Right renal pelvis (tissue), 4 donors: Measurements from ENCODE around the gene TXNDC2. TPM values are rescaled to one million over a fixed set of nuclear protein-coding genes. Genes with fewer than 3 reads are reported as not detected.

ENCODE experiments used
- DNase-seq, 4 donors: peaks; one replicate each; pipeline ENCODE4 v3.0.0-alpha.2; 2013; ENCODE audit warnings: low read depth in 4 of 4, low spot score in 3 of 4, missing footprints in 1 of 4
- polyA plus RNA-seq, 4 donors: library from polyadenylated mRNA; unstranded; fragments of 120-200 nt; gene quantifications; one replicate each; pipeline ENCODE4 v1.2.1, GENCODE V29; 2013; ENCODE audit not compliant: insufficient read length in 4 of 4

Gene TXNDC2
- polyA plus RNA-seq, 4 donors, result 0.05 to 0.14 (median 0.10) TPM; not detected in 1

DNA sequence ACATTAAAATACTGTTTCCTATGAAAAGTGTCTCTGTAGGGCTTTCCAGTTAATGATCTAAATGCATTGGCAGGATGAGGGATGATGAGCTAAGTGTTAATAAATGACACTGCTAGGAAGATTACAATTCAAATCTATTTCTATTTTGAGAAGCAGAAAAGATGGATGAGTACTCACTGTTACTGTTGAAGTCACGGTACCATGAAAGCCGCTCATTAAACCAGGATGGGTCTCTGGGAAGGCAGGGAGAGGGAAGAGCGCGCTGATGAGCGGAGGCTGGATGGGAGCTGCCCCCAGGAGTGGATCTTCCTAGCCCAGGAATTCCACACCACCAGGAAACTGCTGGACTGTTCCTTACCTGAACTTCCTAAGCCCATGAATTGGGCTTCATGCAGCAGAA, 27.1 kb upstream of the TXNDC2 start:
- DNase-seq, result no peak

DNA sequence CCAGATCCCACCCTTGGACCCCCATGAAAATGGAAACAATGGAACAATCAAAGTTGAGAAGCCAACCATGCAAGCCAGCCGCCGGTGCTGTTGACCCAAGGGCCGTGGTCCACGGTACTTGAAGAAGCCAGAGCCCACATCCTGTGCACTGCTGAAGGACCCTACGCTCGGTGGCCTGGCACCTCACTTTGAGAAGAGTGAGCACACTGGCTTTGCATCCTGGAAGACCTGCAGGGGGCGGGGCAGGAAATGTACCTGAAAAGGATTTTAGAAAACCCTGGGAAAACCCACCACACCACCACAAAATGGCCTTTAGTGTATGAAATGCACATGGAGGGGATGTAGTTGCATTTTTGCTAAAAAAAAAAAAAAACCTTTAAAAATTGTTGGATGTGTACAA, 26.5 kb upstream of the TXNDC2 start:
- no peak for DNase-seq

- DNase-seq, result no peak
Observed at GRCh38 chr18:9860682-9861081, 25.1 kb upstream of the TXNDC2 start.

- no peak for DNase-seq
Observed at GRCh38 chr18:9861157-9861556, 24.6 kb upstream of the TXNDC2 start.

- DNase-seq, result no peak
Observed at GRCh38 chr18:9861933-9862332, 23.8 kb upstream of the TXNDC2 start.

- DNase-seq, result no peak
Observed at GRCh38 chr18:9862686-9863085, 23.1 kb upstream of the TXNDC2 start.

DNA sequence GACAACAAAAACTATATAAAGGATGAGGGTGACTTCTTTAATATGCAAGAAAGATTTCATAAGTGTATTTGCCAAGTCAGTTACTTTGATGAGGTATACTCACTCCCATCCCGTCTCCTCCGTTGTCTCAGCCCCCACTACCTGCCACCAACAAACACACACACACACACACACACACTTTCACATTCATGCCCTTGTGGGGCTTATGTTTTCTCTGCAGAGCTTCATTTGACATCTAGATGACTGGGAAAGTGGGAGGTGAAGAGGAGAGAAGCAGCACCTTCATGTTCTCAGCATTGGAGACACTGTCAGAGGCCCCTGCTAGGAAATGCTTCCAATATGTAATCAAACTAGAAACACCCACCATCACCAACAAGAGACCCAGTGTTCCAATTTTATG, 22.5 kb upstream of the TXNDC2 start:
- DNase-seq, result no peak

DNA sequence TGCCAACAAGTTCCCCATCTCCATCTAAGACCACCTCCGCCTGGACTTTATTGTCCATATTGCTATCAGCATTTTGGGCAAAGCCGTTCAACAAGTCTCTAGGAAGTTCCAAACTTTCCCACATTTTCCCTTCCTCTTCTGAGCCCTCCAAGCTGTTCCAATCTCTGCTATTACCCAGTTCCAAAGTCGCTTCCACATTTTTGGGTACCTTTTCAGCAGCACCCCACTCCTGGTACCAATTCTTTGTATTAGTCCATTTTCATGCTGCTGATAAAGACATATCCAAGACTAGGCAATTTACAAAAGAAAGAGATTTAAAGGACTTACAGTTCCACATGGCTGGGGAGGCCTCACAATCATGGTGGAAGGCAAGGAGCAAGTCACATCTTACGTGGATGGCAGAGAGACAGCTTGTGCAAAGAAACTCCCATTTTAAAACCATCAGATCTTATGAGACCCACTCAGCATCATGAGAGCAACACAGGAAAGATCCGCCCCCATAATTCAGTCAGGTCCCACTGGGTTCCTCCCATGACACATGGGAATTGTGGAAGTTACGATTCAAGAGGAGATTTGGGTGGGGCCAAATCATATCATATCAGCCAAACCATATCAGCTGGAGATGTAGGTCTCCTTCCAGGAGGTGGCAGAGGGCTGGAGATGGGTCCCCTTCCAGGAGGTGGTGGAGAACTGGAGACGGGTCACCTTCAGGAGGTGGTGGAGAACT, 19.8 kb upstream of the TXNDC2 start:
- DNase-seq, result no peak

GRCh38 chr18:9866627-9867026, 19.1 kb upstream of the TXNDC2 start:
- no peak for DNase-seq

GRCh38 chr18:9867071-9867594, 18.6 kb upstream of the TXNDC2 start:
- no peak for DNase-seq

GRCh38 chr18:9868857-9869714, 16.7 kb upstream of the TXNDC2 start:
- no peak for DNase-seq

- DNase-seq, result no peak
Observed at GRCh38 chr18:9869715-9870430, 15.9 kb upstream of the TXNDC2 start.

- no peak for DNase-seq
Observed at GRCh38 chr18:9870431-9871008, 15.3 kb upstream of the TXNDC2 start.

GRCh38 chr18:9871244-9871746, 14.5 kb upstream of the TXNDC2 start:
- DNase-seq, result no peak

DNA sequence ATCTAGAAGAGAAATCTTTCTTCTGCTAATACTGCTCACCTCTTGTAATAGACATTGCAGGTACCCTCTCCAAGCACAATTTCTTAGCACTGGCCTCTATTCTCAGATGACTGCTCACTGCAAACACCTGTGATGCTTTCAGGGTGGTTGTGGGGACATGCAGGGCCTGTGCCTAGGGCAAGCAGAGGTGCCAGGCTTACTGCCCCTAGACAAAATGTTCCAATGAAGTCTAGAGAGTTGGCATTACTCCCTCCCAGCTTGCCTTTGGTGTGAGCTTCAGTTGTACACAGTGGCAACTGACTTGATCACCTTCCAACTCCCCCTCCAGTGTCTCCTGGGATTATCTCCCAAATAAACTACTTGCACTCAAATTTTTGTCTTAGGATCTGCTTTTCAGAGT, 12.9 kb upstream of the TXNDC2 start:
- no peak for DNase-seq

DNA sequence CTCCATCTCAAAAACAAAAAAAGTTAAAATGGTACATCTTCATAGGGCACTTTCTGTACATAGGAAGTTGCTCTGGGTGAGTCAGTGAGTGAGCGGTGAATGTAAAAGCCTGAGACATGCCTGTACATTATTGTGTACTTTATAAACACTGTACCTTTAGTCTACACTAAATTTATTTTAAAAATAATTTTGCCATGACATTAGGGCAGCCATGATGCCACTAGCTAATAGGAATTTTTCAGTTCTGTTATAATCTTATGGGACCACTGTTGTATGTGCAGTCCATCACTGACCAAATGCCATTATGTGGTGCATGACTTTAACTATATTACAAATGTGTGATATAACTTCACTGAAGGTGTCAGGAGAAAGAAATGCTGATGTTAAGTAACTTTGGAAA, 11.0 kb upstream of the TXNDC2 start:
- no peak for DNase-seq

DNA sequence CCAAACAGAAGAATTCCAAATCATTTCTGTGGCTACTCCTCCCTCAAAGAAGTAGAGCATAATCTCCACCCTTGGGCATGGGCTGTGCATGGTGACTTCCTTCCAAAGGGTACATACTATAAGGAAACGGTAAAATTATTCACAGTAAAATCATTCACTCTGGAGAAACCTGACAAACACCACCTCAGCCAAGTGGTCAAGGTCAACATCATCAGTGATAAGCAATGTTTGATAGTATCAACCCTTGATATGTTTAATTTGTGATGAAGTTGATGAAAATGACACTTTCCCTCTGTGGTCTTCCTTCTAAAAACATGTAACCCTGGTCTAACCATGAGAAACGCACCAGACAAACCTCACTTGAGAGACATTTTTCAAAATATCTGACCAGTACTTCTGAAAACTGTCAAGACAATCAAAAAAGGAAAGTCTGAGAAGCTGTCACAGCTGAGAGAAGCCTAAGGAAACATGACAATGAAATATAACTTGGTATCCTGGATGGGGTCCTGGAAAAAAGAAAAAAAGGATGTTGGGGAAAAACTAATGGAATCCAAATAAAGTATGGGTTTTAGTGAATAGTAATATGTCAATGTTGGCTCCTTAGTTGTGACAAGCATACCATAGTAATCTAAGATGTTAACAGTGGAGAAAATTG, 9.4 kb upstream of the TXNDC2 start:
- no peak for DNase-seq

DNA sequence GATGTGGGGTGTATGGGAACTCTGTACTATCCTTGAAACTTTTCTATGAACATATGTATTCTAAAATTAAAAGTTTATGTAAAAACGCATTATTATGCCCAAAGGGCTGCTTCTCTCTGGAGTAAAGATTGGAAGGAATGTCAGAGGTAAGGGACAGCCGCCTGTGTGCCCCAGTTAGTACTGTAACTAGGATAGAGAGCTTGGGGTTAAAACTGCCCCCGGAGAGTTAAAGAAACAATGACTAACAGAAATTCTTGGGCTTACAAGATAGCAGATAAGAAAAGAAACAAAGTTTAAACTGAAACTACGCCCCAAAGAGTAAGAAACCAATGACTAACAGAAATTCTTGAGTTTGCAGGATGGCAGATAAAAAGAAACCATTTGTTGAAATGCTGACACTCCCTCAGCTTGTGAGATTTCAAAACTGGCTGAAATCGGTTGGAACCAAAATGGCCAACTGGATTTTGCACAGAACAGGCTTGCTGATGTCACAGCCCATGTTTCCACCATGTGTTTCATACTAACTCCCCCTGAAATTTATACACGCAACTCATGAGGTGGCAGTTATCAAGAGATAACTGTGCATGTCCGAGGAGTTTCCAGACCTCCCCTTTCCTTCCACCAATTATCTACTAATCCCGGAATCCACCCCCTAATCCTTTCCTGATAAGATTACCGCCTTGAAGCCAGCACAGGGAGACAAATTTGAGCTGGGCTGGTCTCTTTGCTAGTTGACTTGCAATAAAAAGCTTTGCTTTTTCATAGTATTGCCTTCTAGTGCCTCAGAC, 8.7 kb upstream of the TXNDC2 start:
- no peak for DNase-seq

- DNase-seq, result no peak
Observed at GRCh38 chr18:9877655-9878014, 8.1 kb upstream of the TXNDC2 start.
